ENCODE measurements around the gene BTNL2. TPM values are rescaled to one million over a fixed set of nuclear protein-coding genes. Genes with fewer than 3 reads are reported as not detected.

BTNL2 gene
- total and polyA plus RNA-seq, 9 of the 15 experiments (the other 6 are each of a cell fraction or from before 2014, with no cell fraction given): not detected

GRCh38 chr6:32427934-32428474, 21.0 kb upstream of the BTNL2 start (continued):
- TF ChIP-seq, protein P1, sequence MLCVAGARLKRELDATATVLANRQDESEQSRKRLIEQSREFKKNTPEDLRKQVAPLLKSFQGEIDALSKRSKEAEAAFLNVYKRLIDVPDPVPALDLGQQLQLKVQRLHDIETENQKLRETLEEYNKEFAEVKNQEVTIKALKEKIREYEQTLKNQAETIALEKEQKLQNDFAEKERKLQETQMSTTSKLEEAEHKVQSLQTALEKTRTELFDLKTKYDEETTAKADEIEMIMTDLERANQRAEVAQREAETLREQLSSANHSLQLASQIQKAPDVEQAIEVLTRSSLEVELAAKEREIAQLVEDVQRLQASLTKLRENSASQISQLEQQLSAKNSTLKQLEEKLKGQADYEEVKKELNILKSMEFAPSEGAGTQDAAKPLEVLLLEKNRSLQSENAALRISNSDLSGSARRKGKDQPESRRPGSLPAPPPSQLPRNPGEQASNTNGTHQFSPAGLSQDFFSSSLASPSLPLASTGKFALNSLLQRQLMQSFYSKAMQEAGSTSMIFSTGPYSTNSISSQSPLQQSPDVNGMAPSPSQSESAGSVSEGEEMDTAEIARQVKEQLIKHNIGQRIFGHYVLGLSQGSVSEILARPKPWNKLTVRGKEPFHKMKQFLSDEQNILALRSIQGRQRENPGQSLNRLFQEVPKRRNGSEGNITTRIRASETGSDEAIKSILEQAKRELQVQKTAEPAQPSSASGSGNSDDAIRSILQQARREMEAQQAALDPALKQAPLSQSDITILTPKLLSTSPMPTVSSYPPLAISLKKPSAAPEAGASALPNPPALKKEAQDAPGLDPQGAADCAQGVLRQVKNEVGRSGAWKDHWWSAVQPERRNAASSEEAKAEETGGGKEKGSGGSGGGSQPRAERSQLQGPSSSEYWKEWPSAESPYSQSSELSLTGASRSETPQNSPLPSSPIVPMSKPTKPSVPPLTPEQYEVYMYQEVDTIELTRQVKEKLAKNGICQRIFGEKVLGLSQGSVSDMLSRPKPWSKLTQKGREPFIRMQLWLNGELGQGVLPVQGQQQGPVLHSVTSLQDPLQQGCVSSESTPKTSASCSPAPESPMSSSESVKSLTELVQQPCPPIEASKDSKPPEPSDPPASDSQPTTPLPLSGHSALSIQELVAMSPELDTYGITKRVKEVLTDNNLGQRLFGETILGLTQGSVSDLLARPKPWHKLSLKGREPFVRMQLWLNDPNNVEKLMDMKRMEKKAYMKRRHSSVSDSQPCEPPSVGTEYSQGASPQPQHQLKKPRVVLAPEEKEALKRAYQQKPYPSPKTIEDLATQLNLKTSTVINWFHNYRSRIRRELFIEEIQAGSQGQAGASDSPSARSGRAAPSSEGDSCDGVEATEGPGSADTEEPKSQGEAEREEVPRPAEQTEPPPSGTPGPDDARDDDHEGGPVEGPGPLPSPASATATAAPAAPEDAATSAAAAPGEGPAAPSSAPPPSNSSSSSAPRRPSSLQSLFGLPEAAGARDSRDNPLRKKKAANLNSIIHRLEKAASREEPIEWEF (CRISPR knock-in tag; IDR thresholded peaks at IDR 0.05): no peak
- TF ChIP-seq CBFA2T2 (conservative IDR thresholded peaks at IDR 0.05) (no peak), ZFX (CRISPR knock-in tag; IDR thresholded peaks at IDR 0.05) (no peak), NONO (IDR thresholded peaks at IDR 0.05; ENCODE audit: low read depth in 2 of 2, low read length in 1 of 2) (no peak)

DNA sequence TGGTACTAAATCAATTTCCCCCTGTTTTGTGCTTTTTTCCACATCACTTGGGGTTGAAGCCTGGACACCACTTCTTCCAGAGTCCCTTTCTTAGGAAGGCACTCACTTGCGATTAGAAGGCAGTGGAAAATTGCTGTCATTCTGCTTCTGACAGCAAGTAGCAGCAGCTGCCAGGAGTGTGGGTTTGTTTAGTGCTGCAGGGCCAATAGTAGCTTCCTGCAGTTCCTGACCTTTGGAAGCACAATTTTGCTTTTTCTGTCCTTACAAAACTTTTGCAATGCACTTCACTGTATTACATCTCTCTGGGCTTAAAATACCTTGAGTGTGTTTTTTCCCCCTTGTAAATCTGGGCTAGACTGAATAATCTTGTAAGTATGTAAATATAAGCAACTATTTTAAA, 20.2 kb upstream of the BTNL2 start:
- no TSS peak for BruUV-seq (replicated peaks)
- no peak for FAIRE-seq
- TF ChIP-seq SIN3B (IDR thresholded peaks at IDR 0.05; ENCODE audit: low read depth) (no peak), LCOR (CRISPR knock-in tag; IDR thresholded peaks at IDR 0.05) (no peak), OTX1 (CRISPR knock-in tag; IDR thresholded peaks at IDR 0.05) (no peak), SNIP1 (IDR thresholded peaks at IDR 0.05; ENCODE audit: low read depth) (no peak), FUS (optimal IDR thresholded peaks at IDR 0.05; ENCODE audit: low read depth, low read length) (no peak), POLR2AphosphoS5 (IDR thresholded peaks at IDR 0.05; ENCODE audit: control insufficient read depth, insufficient read depth, low read depth, low read length) (no peak), ZNF766 (CRISPR knock-in tag; conservative IDR thresholded peaks at IDR 0.05) (no peak), CBFB (CRISPR knock-in tag; IDR thresholded peaks at IDR 0.05) (no peak), ZNF668 (CRISPR knock-in tag; IDR thresholded peaks at IDR 0.05) (no peak)
- TF ChIP-seq, protein P2, sequence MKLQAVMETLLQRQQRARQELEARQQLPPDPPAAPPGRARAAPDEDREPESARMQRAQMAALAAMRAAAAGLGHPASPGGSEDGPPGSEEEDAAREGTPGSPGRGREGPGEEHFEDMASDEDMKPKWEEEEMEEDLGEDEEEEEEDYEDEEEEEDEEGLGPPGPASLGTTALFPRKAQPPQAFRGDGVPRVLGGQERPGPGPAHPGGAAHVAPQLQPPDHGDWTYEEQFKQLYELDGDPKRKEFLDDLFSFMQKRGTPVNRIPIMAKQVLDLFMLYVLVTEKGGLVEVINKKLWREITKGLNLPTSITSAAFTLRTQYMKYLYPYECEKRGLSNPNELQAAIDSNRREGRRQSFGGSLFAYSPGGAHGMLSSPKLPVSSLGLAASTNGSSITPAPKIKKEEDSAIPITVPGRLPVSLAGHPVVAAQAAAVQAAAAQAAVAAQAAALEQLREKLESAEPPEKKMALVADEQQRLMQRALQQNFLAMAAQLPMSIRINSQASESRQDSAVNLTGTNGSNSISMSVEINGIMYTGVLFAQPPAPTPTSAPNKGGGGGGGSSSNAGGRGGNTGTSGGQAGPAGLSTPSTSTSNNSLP (IDR thresholded peaks at IDR 0.05; ENCODE audit: borderline replicate concordance, low read depth, low read length): no peak

More for the DNA sequence above, 20.2 kb upstream of the BTNL2 start:
- Histone ChIP-seq H3K27ac (ENCODE audit: extremely low read depth, low read depth, low read length) (no peak overlapping the region), H4K20me1 (replicated peaks; ENCODE audit: control insufficient read depth, insufficient read depth, low read length) (no peaks in the 10 kb centered on the region), H3K9me1 (ENCODE audit: control insufficient read depth, insufficient read depth, low read length) (no peaks in the 10 kb centered on the region), H3K9me3 (replicated peaks; ENCODE audit: control insufficient read depth, insufficient read depth, low read depth, low read length) (no peaks in the 10 kb centered on the region), H3K4me1 (replicated peaks in 1 of 2; ENCODE audit: control insufficient read depth in 2 of 2, insufficient read depth in 2 of 2, low read length in 2 of 2) (no peaks in the 10 kb centered on the region), H2AFZ (ENCODE audit: low read depth, low read length) (no peak overlapping the region), H3K9ac (ENCODE audit: insufficient read depth in 1 of 2, low read depth in 2 of 2, low read length in 2 of 2) (no peak overlapping the region), H3K36me3 (ENCODE audit: control insufficient read depth, insufficient read depth, low read length) (no peaks in the 10 kb centered on the region), H3K79me2 (ENCODE audit: control insufficient read depth, insufficient read depth, low read length) (no peaks in the 10 kb centered on the region), H3K4me2 (ENCODE audit: insufficient read depth, low read length) (no peak overlapping the region), H3K27me3 (ENCODE audit: control insufficient read depth in 2 of 2, insufficient read depth in 2 of 2, low read length in 2 of 2) (no peaks in the 10 kb centered on the region), H3K4me3 (no peak overlapping the region)
- DNase-seq (ENCODE audit: extremely low read depth in 1 of 4, low spot score in 3 of 4) (no peak), ATAC-seq (no peak)
- in situ Hi-C loops (cut with MboI) (no loop called here), intact Hi-C loops (cut with micrococcal nuclease) (no loop called here)
- CTCF ChIA-PET (ENCODE audit: low intra/inter-chr PET ratio): no interaction called here
- POLR2A ChIA-PET: no interaction called here
- whole genome bisulfite sequencing (ENCODE audit: insufficient coverage, low coverage, missing lambda C conversion rate): 4% methylated on average over 1 of the region's 1 CpG
